HCT116 (cell line): ENCODE measurements around the gene RANBP1. TPM values are rescaled to one million over a fixed set of nuclear protein-coding genes. Genes with fewer than 3 reads are reported as not detected.

Source experiments
- ATAC-seq: fragments of 200-7000 bp; cut with Tn5 transposase; 2 replicates; pipeline ENCODE4 v1.9.1; 2020; ENCODE audit warnings: mild to moderate bottlenecking, moderate library complexity
- BruUV-seq: library from RNA; stranded (reverse); fragments of 400-500 nt; replicated peaks from 2 replicates; lab custom pipeline; 2021; lab: Mats Ljungman, UMichigan
- CTCF ChIA-PET: fragments of 300-600 bp; sonication (Branson Sonifier 250); formaldehyde crosslinking; loops from one replicate; lab custom pipeline; 2021; ENCODE audit warnings: antibody characterized with exemption; lab: Charles Lee
- POLR2A ChIA-PET: fragments of 300-600, 350-600 bp; sonication (Branson Sonifier 250); formaldehyde crosslinking; loops from one replicate; lab custom pipeline; 2021; ENCODE audit warnings: antibody characterized with exemption; lab: Charles Lee
- RAD21 ChIA-PET, 2 experiments: fragments of 300-600 bp; sonication (Branson Sonifier 250); formaldehyde crosslinking; loops; one replicate each; lab custom pipeline; 2023; ENCODE audit warnings: low total read pairs in 2 of 2; ENCODE audit not compliant: uncharacterized antibody in 2 of 2, unreplicated experiment in 2 of 2, low non-redundant PET in 1 of 2; lab: Charles Lee
- DNase-seq: peaks from one replicate; pipeline ENCODE4 v3.0.0-alpha.2; 2010; ENCODE audit warnings: low read depth, low spot score
- H2AFZ ChIP-seq: fragments of 200-600 bp; shearing (Covaris generic), sonication (generic); 2 replicates; pipeline ENCODE4 v1.6.1; 2017; ENCODE audit warnings: low read depth, mixed run types, mixed read lengths, antibody characterized with exemption, low read length; ENCODE audit not compliant: poor library complexity, severe bottlenecking
- H3K27ac ChIP-seq: 2 replicates; pipeline ENCODE4 v1.5.1; 2012; ENCODE audit warnings: low read depth, low read length
- H3K27me3 ChIP-seq: fragments of 200-600 bp; sonication (generic); 2 replicates; pipeline ENCODE4 v1.6.1; 2016; ENCODE audit warnings: mixed run types, low read length, mixed read lengths; ENCODE audit not compliant: insufficient read depth
- H3K36me3 ChIP-seq, 2 experiments: fragments of 200-500 bp in 1 of 2; fragments of 200-600 bp in 1 of 2; sonication (Bioruptor generic) in 1 of 2; sonication (generic) in 1 of 2; 2 replicates each; pipeline versions ENCODE4 v1.5.1 to v1.6.1; 2014 to 2016; ENCODE audit warnings: low read length in 2 of 2, inconsistent platforms in 1 of 2, mixed read lengths in 1 of 2, mixed run types in 1 of 2; ENCODE audit not compliant: insufficient read depth in 2 of 2, control insufficient read depth in 1 of 2
- H3K4me1 ChIP-seq, 2 experiments: fragments of 200-600 bp in 1 of 2; sonication (generic) in 1 of 2; 2 replicates each; pipeline versions ENCODE4 v1.5.1 to v1.6.1; 2012 to 2017; ENCODE audit warnings: low read length in 2 of 2, inconsistent platforms in 1 of 2, mild to moderate bottlenecking in 1 of 2, mixed read lengths in 1 of 2, mixed run types in 1 of 2, moderate library complexity in 1 of 2; ENCODE audit not compliant: insufficient read depth in 2 of 2, control insufficient read depth in 1 of 2
- H3K4me2 ChIP-seq: fragments of 200-600 bp; sonication (generic); 2 replicates; pipeline ENCODE4 v1.6.1; 2017; ENCODE audit warnings: mixed run types, low read length, mixed read lengths
- H3K4me3 ChIP-seq, 2 experiments: fragments of 200-600 bp in 1 of 2; sonication (generic) in 1 of 2; replicated peaks in 1 of 2; 2 replicates each; pipeline ENCODE4 v1.5.1; 2011 to 2016; ENCODE audit warnings: low read length in 2 of 2, control low read depth in 1 of 2, low read depth in 1 of 2, mild to moderate bottlenecking in 1 of 2, mixed read lengths in 1 of 2, mixed run types in 1 of 2
- H3K79me2 ChIP-seq: fragments of 200-600 bp; sonication (generic); 2 replicates; pipeline ENCODE4 v1.6.1; 2017; ENCODE audit warnings: mild to moderate bottlenecking, mixed run types, low read length, moderate library complexity, mixed read lengths; ENCODE audit not compliant: insufficient read depth
- H3K9ac ChIP-seq: fragments of 200-600 bp; sonication (generic); 2 replicates; pipeline ENCODE4 v1.6.1; 2016; ENCODE audit warnings: low read length, mixed read lengths
- H3K9me2 ChIP-seq: fragments of 200-600 bp; sonication (generic), shearing (Covaris generic); 2 replicates; pipeline ENCODE4 v1.6.1; 2017; ENCODE audit warnings: mixed run types, mild to moderate bottlenecking, moderate library complexity; ENCODE audit not compliant: insufficient read depth
- H3K9me3 ChIP-seq, 2 experiments: fragments of 200-500 bp in 1 of 2; fragments of 200-600 bp in 1 of 2; sonication (Bioruptor generic) in 1 of 2; sonication (generic) in 1 of 2; 2 replicates each; pipeline ENCODE4 v1.6.1; 2014 to 2017; ENCODE audit warnings: low read length in 2 of 2, mixed read lengths in 2 of 2, inconsistent platforms in 1 of 2, low read depth in 1 of 2, mild to moderate bottlenecking in 1 of 2, mixed run types in 1 of 2, moderate library complexity in 1 of 2; ENCODE audit not compliant: control insufficient read depth in 1 of 2, insufficient read depth in 1 of 2
- H4K20me1 ChIP-seq: fragments of 200-600 bp; sonication (generic), shearing (Covaris generic); 2 replicates; pipeline ENCODE4 v1.6.1; 2017; ENCODE audit warnings: mixed run types, mild to moderate bottlenecking, moderate library complexity; ENCODE audit not compliant: insufficient read depth
- ATF3 ChIP-seq: IDR thresholded peaks from 2 replicates; pipeline ENCODE4 v1.6.1; 2012
- CBX3 ChIP-seq: IDR thresholded peaks from 2 replicates; pipeline ENCODE4 v1.6.1; 2012; ENCODE audit warnings: low read depth
- CEBPB ChIP-seq: IDR thresholded peaks from 2 replicates; pipeline ENCODE4 v1.6.1; 2012; ENCODE audit warnings: low read depth
- CTCF ChIP-seq, 3 experiments: fragments of 200-600 bp in 1 of 3; sonication (generic) in 1 of 3; IDR thresholded peaks in 2 of 3; conservative IDR thresholded peaks in 1 of 3; 2 replicates each; pipeline ENCODE4 v1.5.1; 2012 to 2017; ENCODE audit warnings: low read depth in 2 of 3, low read length in 2 of 3, antibody characterized with exemption in 1 of 3, borderline replicate concordance in 1 of 3, control low read depth in 1 of 3, mild to moderate bottlenecking in 1 of 3, mixed read lengths in 1 of 3, mixed run types in 1 of 3, moderate library complexity in 1 of 3; ENCODE audit not compliant: insufficient read depth in 1 of 3
- EGR1 ChIP-seq: IDR thresholded peaks from 2 replicates; pipeline ENCODE4 v1.6.1; 2012; ENCODE audit warnings: low read depth
- ELF1 ChIP-seq: IDR thresholded peaks from 2 replicates; pipeline ENCODE4 v1.6.1; 2012; ENCODE audit warnings: low read depth, borderline replicate concordance
- EZH2 ChIP-seq: fragments of 200-600 bp; sonication (generic); IDR thresholded peaks from 2 replicates; pipeline ENCODE4 v1.6.1; 2017; ENCODE audit warnings: antibody characterized with exemption, mixed run types
- EZH2phosphoT487 ChIP-seq: fragments of 200-600 bp; IDR thresholded peaks from 2 replicates; pipeline ENCODE4 v1.6.1; 2018; ENCODE audit warnings: antibody characterized with exemption, borderline replicate concordance
- FOSL1 ChIP-seq: IDR thresholded peaks from 2 replicates; pipeline ENCODE4 v1.6.1; 2012; ENCODE audit warnings: low read depth
- JUND ChIP-seq: IDR thresholded peaks from 2 replicates; pipeline ENCODE4 v1.6.1; 2012
- MAX ChIP-seq: IDR thresholded peaks from 2 replicates; pipeline ENCODE4 v1.6.1; 2012
- POLR2A ChIP-seq: IDR thresholded peaks from 2 replicates; pipeline ENCODE4 v1.7.0; 2011; ENCODE audit warnings: borderline replicate concordance; ENCODE audit not compliant: insufficient read depth, insufficient read length; ENCODE audit errors: extremely low read depth
- POLR2AphosphoS5 ChIP-seq: IDR thresholded peaks from 2 replicates; pipeline ENCODE4 v1.6.1; 2011; ENCODE audit warnings: mild to moderate bottlenecking, low read depth, low read length, moderate library complexity
- RAD21 ChIP-seq: IDR thresholded peaks from 2 replicates; pipeline ENCODE4 v1.6.1; 2012; ENCODE audit warnings: low read depth, mild to moderate bottlenecking
- REST ChIP-seq: IDR thresholded peaks from 2 replicates; pipeline ENCODE4 v1.6.1; 2012; ENCODE audit warnings: low read depth
- SP1 ChIP-seq: IDR thresholded peaks from 2 replicates; pipeline ENCODE4 v1.6.1; 2012; ENCODE audit warnings: low read depth
- SRF ChIP-seq: IDR thresholded peaks from 2 replicates; pipeline ENCODE4 v1.6.1; 2012; ENCODE audit warnings: low read depth
- TCF7L2 ChIP-seq: IDR thresholded peaks from 2 replicates; pipeline ENCODE4 v1.7.0; 2011; ENCODE audit warnings: borderline replicate concordance, inconsistent platforms; ENCODE audit not compliant: insufficient read depth, insufficient read length; ENCODE audit errors: extremely low read depth
- YY1 ChIP-seq: IDR thresholded peaks from 2 replicates; pipeline ENCODE4 v1.6.1; 2011; ENCODE audit warnings: low read length, low read depth, moderate library complexity, mild to moderate bottlenecking; ENCODE audit not compliant: insufficient replicate concordance; ENCODE audit errors: extremely low read depth
- ZFX ChIP-seq: fragments of 450-650 bp; IDR thresholded peaks from 2 replicates; pipeline ENCODE4 v1.6.1; 2017
- intact Hi-C: fragments of 100-400 bp; cut with micrococcal nuclease; formaldehyde crosslinking; loops from 2 replicates; pipeline ENCODE4 v1.10.0; 2022
- total RNA-seq: library from RNA; stranded (reverse); gene quantifications from one replicate; pipeline ENCODE4 v1.2.1, GENCODE V29; 2021; ENCODE audit not compliant: unreplicated experiment

RANBP1 gene
- total RNA-seq, 1 experiment from 2014 or later: 351 TPM

- CTCF ChIA-PET: no interaction called here
- H3K4me1 ChIP-seq: peaks cover 5 to 11% of the 10 kb centered on the region in 2 experiments; a peak in 3 of 4 replicates
- POLR2A ChIA-PET: no interaction called here
- no peaks in the 10 kb centered on the region for H3K27me3 ChIP-seq
- BruUV-seq: no TSS peak
- TF ChIP-seq EGR1 (no peak), CBX3 (no peak), FOSL1 (no peak), EZH2 (no peak), SP1 (no peak), MAX (no peak), RAD21 (no peak), YY1 (no peak), ZFX (no peak), EZH2phosphoT487 (no peak), CEBPB (no peak), SRF (no peak), ELF1 (no peak), REST (no peak), ATF3 (no peak), TCF7L2 (no peak), POLR2A (no peak), JUND (no peak), CTCF (IDR thresholded peaks at IDR 0.05 in 2 of 3, conservative IDR thresholded peaks at IDR 0.05 in 1 of 3; ENCODE audit: borderline replicate concordance in 1 of 3, insufficient read depth in 1 of 3, low read depth in 2 of 3, low read length in 2 of 3) (no peak), POLR2AphosphoS5 (no peak)
- TF ChIP-seq, all 23 proteins: peak for 0
- Histone ChIP-seq H3K4me2 (no peak overlapping the region), H3K36me3 (peaks cover 32 to 53% of the 10 kb centered on the region in 2 experiments; a peak in 3 of 4 replicates), H3K9ac (no peak overlapping the region), H4K20me1 (no peaks in the 10 kb centered on the region), H3K27ac (no peak overlapping the region), H3K9me3 (no peaks in the 10 kb centered on the region), H3K9me2 (no peaks in the 10 kb centered on the region), H3K79me2 (peaks cover 43% of the 10 kb centered on the region), H3K4me3 (no peak overlapping the region), H2AFZ (no peak overlapping the region)
- RAD21 ChIA-PET: interaction anchor here in 1 of 2 experiments (0.5 kb wide), 1 partner anchor 176 kb away, joined by 3 read pairs; no protein-coding TSS in a partner anchor
- no peak for ATAC-seq
- DNase-seq: no peak
- intact Hi-C loops: no loop called here
Observed at GRCh38 chr22:20125201-20126174, 9.6 kb downstream of the RANBP1 start.
